GM18858 (cell line): ENCODE measurements around the gene ARHGAP5.
"Not testable (repeated sequence)": the region's sequence is repeated elsewhere in the genome, so short reads cannot be mapped to it uniquely, and the experiment has no call there.

Experiments
- ATAC-seq: cut with Tn5 transposase; IDR thresholded peaks from one replicate; pipeline ENCODE4 v1.9.1; 2021; ENCODE audit not compliant: unreplicated experiment

Gene ARHGAP5

GRCh38 chr14:32109676-32110547 is 32.8 kb downstream of the ARHGAP5 start:
- ATAC-seq = no peak

DNA sequence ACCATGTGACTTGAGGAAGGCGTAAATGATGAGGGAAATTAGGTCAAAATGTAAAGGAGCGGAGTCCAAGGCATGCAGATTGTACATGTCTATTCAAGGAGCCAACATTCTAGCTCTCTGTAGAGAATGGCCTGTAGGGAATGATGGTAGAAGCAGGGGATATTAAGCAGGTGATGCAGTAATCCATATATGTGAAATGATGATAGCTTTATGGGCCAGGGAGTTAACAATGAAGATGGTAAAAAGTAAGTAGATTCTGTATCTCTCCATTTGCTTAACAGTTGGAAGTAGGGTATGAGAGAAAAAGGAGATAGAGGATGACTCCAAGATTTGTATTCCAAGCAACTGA is 33.4 kb downstream of the ARHGAP5 start:
- no peak for ATAC-seq

- ATAC-seq = no peak
Observed at GRCh38 chr14:32121536-32121935, 44.4 kb downstream of the ARHGAP5 start.

- ATAC-seq = no peak
Observed at GRCh38 chr14:32121948-32122347, 44.8 kb downstream of the ARHGAP5 start.

DNA sequence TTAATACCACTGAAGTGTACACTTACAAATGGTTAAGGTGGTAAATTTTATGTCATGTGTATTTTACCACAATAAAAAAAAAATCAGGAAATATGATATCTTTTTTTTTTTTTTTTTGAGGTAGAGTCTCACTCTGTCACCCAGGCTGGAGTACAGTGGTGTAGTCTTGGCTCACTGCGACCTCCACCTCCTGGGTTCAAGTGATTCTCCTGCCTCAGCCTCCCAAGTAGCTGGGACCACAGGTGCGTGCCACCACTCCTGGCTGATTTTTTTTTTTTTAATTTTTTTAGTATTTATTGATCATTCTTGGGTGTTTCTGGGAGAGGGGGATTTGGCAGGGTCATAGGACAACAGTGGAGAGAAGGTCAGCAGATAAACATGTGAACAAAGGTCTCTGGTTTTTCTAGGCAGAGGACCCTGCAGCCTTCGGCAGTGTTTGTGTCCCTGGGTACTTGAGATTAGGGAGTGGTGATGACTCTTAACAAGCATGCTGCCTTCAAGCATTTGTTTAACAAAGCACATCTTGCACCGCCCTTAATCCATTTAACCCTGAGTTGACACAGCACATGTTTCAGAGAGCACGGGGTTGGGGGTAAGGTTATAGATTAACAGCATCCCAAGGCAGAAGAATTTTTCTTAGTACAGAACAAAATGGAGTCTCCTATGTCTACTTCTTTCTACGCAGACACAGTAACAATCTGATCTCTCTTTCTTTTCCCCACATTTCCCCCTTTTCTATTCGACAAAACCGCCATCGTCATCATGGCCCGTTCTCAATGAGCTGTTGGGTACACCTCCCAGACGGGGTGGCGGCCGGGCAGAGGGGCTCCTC is 50.0 kb downstream of the ARHGAP5 start:
- not testable (repeated sequence) for ATAC-seq

DNA sequence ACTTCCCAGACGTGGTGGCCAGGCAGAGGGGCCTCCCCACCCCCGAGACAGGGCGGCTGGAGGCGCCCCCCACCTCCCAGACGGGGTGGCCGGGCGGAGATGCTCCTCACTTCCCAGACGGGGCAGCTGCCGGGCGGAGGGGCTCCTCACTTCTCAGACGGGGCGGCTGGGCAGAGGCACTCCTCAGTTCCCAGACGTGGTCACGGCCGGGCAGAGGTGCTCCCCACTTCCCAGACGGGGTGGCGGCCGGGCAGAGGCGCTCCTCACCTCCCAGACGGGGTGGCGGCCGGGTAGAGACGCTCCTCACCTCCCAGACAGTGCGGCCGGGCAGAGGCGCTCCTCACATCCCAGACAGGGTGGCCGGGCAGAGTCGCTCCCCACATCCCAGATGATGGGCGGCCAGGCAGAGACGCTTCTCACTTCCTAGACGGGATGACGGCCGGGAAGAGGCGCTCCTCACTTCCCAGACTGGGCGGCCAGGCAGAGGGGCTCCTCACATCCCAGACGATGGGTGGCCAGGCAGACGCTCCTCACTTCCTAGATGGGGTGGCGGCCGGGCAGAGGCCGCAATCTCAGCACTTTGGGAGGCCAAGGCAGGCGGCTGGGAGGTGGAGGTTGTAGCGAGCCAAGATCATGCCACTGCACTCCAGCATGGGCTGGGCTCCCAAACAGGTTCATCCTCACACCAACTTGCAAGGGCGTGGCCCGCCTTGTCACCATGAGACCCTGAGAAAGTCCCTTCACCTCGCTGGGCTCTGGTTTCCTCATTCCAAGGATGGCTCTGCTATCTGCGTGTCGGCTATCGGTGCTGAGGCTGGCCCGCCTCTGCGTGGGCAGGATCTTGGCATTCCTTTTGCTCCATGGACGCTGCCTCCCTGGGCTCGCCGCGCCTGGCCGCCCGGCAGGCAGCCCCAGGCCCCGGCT is 50.9 kb downstream of the ARHGAP5 start:
- not testable (repeated sequence) for ATAC-seq

GRCh38 chr14:32128703-32129102 is 51.6 kb downstream of the ARHGAP5 start:
- no peak for ATAC-seq

DNA sequence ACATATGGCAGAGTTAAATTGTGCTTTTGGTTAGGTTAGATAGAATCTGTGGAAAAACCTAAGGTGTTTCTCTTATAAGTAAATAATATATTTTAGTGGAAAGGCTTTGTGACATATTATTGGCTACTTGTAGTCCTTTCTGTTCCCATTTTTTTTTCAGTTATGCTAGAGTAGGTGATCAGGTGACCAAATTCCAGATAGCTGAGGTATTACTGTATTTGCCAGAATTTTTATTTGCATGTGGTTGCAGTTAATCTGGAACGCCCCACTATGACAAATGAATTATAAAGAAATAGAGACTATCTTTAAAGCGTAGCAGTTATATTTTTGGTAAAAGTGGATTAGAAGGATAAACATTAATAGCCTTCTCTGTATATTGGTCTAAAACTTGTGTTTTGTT is 52.0 kb downstream of the ARHGAP5 start:
- no peak for ATAC-seq

DNA sequence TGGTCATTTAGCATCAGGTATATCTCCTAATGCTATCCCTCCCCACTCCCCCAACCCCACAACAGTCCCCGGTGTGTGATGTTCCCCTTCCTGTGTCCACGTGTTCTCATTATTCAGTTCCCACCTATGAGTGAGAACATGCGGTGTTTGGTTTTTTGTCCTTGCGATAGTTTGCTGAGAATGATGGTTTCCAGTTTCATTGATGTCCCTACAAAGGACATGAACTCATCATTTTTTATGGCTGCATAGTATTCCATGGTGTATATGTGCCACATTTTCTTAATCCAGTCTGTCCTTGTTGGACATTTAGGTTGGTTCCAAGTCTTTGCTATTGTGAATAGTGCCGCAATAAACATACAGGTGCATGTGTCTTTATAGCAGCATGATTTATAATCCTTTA is 54.6 kb downstream of the ARHGAP5 start:
- not testable (repeated sequence) for ATAC-seq

DNA sequence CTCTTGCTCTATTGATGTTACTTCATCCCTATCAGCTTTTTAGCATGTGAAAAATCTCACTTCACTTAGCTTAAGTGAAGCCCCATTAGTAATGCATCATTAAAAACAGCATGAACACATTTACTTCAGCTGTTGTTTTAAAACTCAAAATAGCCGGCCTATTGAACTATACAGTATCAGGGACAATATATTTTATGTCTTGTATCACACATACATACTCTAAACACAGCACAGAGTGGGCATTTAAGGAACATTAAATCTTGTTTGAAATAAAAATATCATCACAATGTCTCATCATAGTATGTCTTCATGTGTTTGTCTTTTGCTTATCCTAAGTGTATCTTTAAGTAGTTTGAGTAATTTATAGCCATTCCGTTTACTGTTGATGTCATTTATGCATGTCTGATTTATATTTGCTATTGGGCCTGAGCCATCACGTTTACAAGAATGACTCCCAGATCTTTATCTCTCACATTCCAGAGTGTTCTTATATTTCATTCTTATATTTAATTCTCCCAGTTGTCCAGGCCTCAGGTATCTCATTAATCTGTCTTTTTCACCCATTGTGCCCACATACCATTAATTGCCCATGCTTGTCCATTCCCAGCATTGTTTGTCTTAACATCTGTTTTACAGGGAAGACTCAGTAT is 57.5 kb downstream of the ARHGAP5 start:
- no peak for ATAC-seq

DNA sequence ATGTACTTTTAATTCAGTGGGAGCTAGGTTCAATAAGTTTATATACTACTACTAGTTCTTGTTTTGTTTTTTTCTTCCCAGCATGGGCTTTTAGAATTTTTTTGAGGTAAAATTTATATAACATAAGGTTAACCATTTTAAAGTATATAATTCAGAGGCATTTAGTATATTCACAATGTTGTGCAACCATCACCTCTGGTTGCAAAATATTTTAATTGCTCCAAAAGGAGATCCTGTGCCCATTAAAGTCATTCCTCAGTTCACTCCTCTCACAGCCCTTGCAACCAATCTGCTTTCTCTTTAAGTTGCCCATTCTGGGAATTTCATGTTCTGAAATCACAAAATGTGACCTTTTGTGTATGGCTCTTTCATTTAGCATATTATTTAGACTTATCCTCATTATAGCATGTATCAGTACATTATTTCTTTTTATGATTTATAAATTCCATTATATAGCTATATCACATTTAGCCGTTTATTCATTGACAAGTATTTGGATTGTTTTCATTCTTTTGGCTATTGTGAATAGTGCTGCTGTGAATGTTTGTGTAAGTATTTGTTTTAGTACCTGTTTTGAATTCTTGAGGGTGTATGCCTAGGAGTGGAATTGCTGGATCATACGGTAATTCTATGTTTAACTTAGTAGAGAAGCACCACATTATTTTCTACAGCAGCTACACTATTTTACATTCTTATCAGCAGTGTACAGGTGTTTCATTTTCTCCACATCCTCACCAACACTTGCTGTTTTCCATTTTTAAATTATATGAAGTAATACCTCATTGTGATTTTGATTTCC is 59.1 kb downstream of the ARHGAP5 start:
- no peak for ATAC-seq

- no peak for ATAC-seq
Observed at GRCh38 chr14:32137313-32137712, 60.2 kb downstream of the ARHGAP5 start.

DNA sequence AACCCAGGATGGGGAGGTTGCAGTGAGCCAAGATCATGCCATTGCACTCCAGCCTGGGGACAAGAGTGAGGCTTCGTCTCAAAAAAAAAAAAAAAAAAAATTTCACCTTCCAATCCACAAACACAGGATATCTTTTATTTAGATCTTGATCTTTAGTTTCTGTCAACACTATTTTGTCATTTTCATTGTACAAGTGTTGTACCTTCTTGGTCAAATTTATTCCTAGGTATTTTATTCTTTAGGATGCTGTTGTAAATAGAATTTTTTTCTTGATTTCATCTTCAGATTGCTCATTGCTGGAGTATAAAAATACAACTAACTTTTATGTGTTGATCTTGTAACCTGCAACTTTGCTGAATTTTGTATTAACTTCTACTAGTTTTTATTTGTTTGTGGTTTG is 60.8 kb downstream of the ARHGAP5 start:
- no peak for ATAC-seq

GRCh38 chr14:32142341-32142740 is 65.2 kb downstream of the ARHGAP5 start:
- ATAC-seq = no peak

- no peak for ATAC-seq
Observed at GRCh38 chr14:32142754-32143437, 65.8 kb downstream of the ARHGAP5 start.

GRCh38 chr14:32150392-32150791 is 73.3 kb downstream of the ARHGAP5 start:
- ATAC-seq = no peak

DNA sequence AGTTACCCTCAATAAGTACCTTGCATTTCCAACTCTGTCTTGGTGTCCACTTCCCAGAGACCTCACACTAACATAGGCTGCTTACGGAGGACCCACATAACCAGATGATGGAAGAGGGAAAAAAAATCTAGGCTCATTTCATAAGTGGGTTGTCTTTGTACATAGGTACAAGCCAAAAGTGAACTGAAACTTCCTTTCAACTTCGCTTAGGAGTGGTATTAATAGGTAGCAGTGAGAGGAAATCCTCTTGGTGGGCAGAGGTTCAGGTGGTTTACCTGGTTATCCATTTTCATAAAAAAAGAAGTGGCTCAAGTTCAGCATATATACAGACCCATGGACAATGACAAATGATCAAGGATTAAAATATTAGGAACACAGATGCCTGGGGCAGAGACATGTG is 88.9 kb downstream of the ARHGAP5 start:
- peak; percentile 38 for ATAC-seq

GRCh38 chr14:32166924-32167323 is 89.8 kb downstream of the ARHGAP5 start:
- ATAC-seq = no peak

- ATAC-seq = no peak
Observed at GRCh38 chr14:32167907-32168306, 90.8 kb downstream of the ARHGAP5 start.
